Adipocyte (in vitro differentiated cells): ENCODE results near the gene MIGA1.
"Not testable (repeated sequence)": the region's sequence is repeated elsewhere in the genome, so short reads cannot be mapped to it uniquely, and the experiment has no call there.

Source experiments
- DNase-seq: peaks from one replicate; pipeline ENCODE4 v3.0.0-alpha.2; 2015; ENCODE audit warnings: low read depth
- H3K27me3 ChIP-seq: replicated peaks from 2 replicates; pipeline ENCODE4 v1.7.0; 2013; ENCODE audit warnings: mild to moderate bottlenecking, low read length, moderate library complexity; ENCODE audit not compliant: control insufficient read depth, insufficient read depth
- H3K36me3 ChIP-seq: 2 replicates; pipeline ENCODE4 v1.7.0; 2013; ENCODE audit warnings: low read length, mild to moderate bottlenecking, moderate library complexity; ENCODE audit not compliant: control insufficient read depth, insufficient read depth, severe bottlenecking
- H3K4me1 ChIP-seq: 2 replicates; pipeline ENCODE4 v1.7.0; 2013; ENCODE audit warnings: mild to moderate bottlenecking, low read length, moderate library complexity; ENCODE audit not compliant: control insufficient read depth, insufficient read depth
- H3K4me3 ChIP-seq: 2 replicates; pipeline ENCODE4 v1.7.0; 2013; ENCODE audit warnings: mild to moderate bottlenecking, low read length, moderate library complexity
- H3K9ac ChIP-seq: 2 replicates; pipeline ENCODE4 v1.7.0; 2013; ENCODE audit warnings: mild to moderate bottlenecking, low read length, moderate library complexity
- H3K9me3 ChIP-seq: 2 replicates; pipeline ENCODE4 v1.7.0; 2013; ENCODE audit warnings: mild to moderate bottlenecking, low read length, moderate library complexity; ENCODE audit not compliant: control insufficient read depth

Gene MIGA1

GRCh38 chr1:77802026-77802425 is 22.6 kb downstream of the MIGA1 start:
- H3K27me3 ChIP-seq, result no peaks in the 10 kb centered on the region
- DNase-seq, result no peak
- H3K9me3 ChIP-seq, result no peaks in the 10 kb centered on the region
- H3K9ac ChIP-seq, result no peak overlapping the region
- H3K36me3 ChIP-seq, result peaks cover 37% of the 10 kb centered on the region
- no peaks in the 10 kb centered on the region for H3K4me1 ChIP-seq
- H3K4me3 ChIP-seq, result no peak overlapping the region

- Histone ChIP-seq H3K4me3 (no peak overlapping the region), H3K27me3 (no peaks in the 10 kb centered on the region), H3K4me1 (no peaks in the 10 kb centered on the region), H3K9ac (no peak overlapping the region), H3K36me3 (peaks cover 45% of the 10 kb centered on the region), H3K9me3 (no peaks in the 10 kb centered on the region)
- DNase-seq, result no peak
Observed at GRCh38 chr1:77803371-77803770, 23.9 kb downstream of the MIGA1 start.

GRCh38 chr1:77809787-77810462 is 30.5 kb downstream of the MIGA1 start:
- H3K4me1 ChIP-seq, H3K9ac ChIP-seq, H3K4me3 ChIP-seq, H3K9me3 ChIP-seq, H3K27me3 ChIP-seq, DNase-seq: not testable (repeated sequence)
- peaks cover 48% of the 10 kb centered on the region for H3K36me3 ChIP-seq

GRCh38 chr1:77811589-77811988 is 32.1 kb downstream of the MIGA1 start:
- not testable (repeated sequence) for H3K4me1 ChIP-seq, H3K9ac ChIP-seq, H3K9me3 ChIP-seq, H3K27me3 ChIP-seq, H3K4me3 ChIP-seq, DNase-seq
- peaks cover 47% of the 10 kb centered on the region for H3K36me3 ChIP-seq

- no peaks in the 10 kb centered on the region for H3K4me1 ChIP-seq
- H3K9ac ChIP-seq, result no peak overlapping the region
- no peaks in the 10 kb centered on the region for H3K9me3 ChIP-seq
- H3K27me3 ChIP-seq, result no peaks in the 10 kb centered on the region
- peak; percentile 32 for DNase-seq
- H3K36me3 ChIP-seq, result peaks cover 45% of the 10 kb centered on the region
- H3K4me3 ChIP-seq, result no peak overlapping the region
Observed at GRCh38 chr1:77817368-77818209, 38.1 kb downstream of the MIGA1 start.

GRCh38 chr1:77820121-77820520 is 40.7 kb downstream of the MIGA1 start:
- H3K27me3 ChIP-seq, result no peaks in the 10 kb centered on the region
- peaks cover 26% of the 10 kb centered on the region for H3K36me3 ChIP-seq
- peaks cover 18% of the 10 kb centered on the region for H3K4me1 ChIP-seq
- H3K9me3 ChIP-seq, result no peaks in the 10 kb centered on the region
- no peak for DNase-seq
- H3K4me3 ChIP-seq, result no peak overlapping the region
- no peak overlapping the region for H3K9ac ChIP-seq

- Histone ChIP-seq H3K36me3 (peaks cover 21% of the 10 kb centered on the region), H3K27me3 (no peaks in the 10 kb centered on the region), H3K4me3 (no peak overlapping the region), H3K4me1 (peaks cover 25% of the 10 kb centered on the region), H3K9me3 (no peaks in the 10 kb centered on the region), H3K9ac (peak overlapping the region; percentile 62)
- peak; percentile 69 for DNase-seq
Observed at GRCh38 chr1:77824079-77824478, 44.6 kb downstream of the MIGA1 start.

- DNase-seq, result no peak
- Histone ChIP-seq H3K4me1 (peaks cover 27% of the 10 kb centered on the region), H3K4me3 (no peak overlapping the region), H3K27me3 (no peaks in the 10 kb centered on the region), H3K9ac (peak overlapping the region; percentile 62), H3K36me3 (peaks cover 19% of the 10 kb centered on the region), H3K9me3 (no peaks in the 10 kb centered on the region)
Observed at GRCh38 chr1:77824694-77825093, 45.2 kb downstream of the MIGA1 start.

GRCh38 chr1:77825131-77825709 is 45.8 kb downstream of the MIGA1 start:
- Histone ChIP-seq H3K36me3 (peaks cover 14% of the 10 kb centered on the region), H3K4me1 (peaks cover 31% of the 10 kb centered on the region), H3K9ac (peak overlapping the region; percentile 17), H3K4me3 (no peak overlapping the region), H3K27me3 (no peaks in the 10 kb centered on the region), H3K9me3 (no peaks in the 10 kb centered on the region)
- DNase-seq, result peak; percentile 70

- H3K9me3 ChIP-seq, H3K4me3 ChIP-seq, DNase-seq, H3K9ac ChIP-seq, H3K27me3 ChIP-seq, H3K36me3 ChIP-seq: not testable (repeated sequence)
- H3K4me1 ChIP-seq, result peaks cover 45% of the 10 kb centered on the region
Observed at GRCh38 chr1:77826851-77827250, 47.4 kb downstream of the MIGA1 start.

GRCh38 chr1:77828098-77828497 is 48.6 kb downstream of the MIGA1 start:
- Histone ChIP-seq H3K9me3 (no peaks in the 10 kb centered on the region), H3K27me3 (no peaks in the 10 kb centered on the region), H3K4me1 (peaks cover 55% of the 10 kb centered on the region), H3K9ac (no peak overlapping the region), H3K36me3 (peaks cover 4% of the 10 kb centered on the region), H3K4me3 (no peak overlapping the region)
- no peak for DNase-seq
